HepG2 (cell line): ENCODE measurements around the gene MEI1. TPM values are rescaled to one million over a fixed set of nuclear protein-coding genes. Genes with fewer than 3 reads are reported as not detected.

Experiments used
- ATAC-seq: fragments of 200-7000 bp; cut with Tn5 transposase; 3 replicates; pipeline ENCODE4 v1.9.1; 2020; ENCODE audit warnings: mild to moderate bottlenecking, moderate library complexity
- BruUV-seq: library from RNA; stranded (reverse); fragments of 400-500 nt; replicated peaks from 2 replicates; lab custom pipeline; 2021; lab: Mats Ljungman, UMichigan
- CTCF ChIA-PET: fragments of 300-600 bp; formaldehyde crosslinking; extraction: SDS; loops from one replicate; lab custom pipeline; 2021; ENCODE audit warnings: low total read pairs, inconsistent platforms, low intra/inter-chr PET ratio; lab: Yijun Ruan, JAX
- POLR2A ChIA-PET: fragments of 350-600 bp; sonication (Branson Sonifier 250); formaldehyde crosslinking; loops from one replicate; lab custom pipeline; 2020; ENCODE audit warnings: antibody characterized with exemption, inconsistent platforms; lab: Yijun Ruan, JAX
- DNase-seq: peaks from one replicate; pipeline ENCODE4 v3.0.0-alpha.2; 2015; ENCODE audit warnings: low spot score
- FAIRE-seq: peaks from 3 replicates; lab custom pipeline; 2011; peaks lifted over from hg19 to GRCh38; lab: Jason Lieb, UNC
- H2AFZ ChIP-seq: one replicate; pipeline ENCODE4 v1.6.1; 2011; ENCODE audit warnings: low read length, inconsistent platforms
- H3K27ac ChIP-seq: fragments of 300-600 bp; 3 replicates; pipeline ENCODE4 v1.8.0; 2011; ENCODE audit warnings: mixed run types, mild to moderate bottlenecking, mixed read lengths, low read length, inconsistent platforms; ENCODE audit not compliant: insufficient read depth; ENCODE audit errors: extremely low read length
- H3K27me3 ChIP-seq, 2 experiments: fragments of 200-600 bp in 1 of 2; 2 replicates in 1 of 2; 3 replicates in 1 of 2; pipeline versions ENCODE4 v1.6.0 to v1.8.0; 2011; ENCODE audit warnings: low read length in 2 of 2, mild to moderate bottlenecking in 2 of 2, moderate library complexity in 2 of 2, inconsistent platforms in 1 of 2; ENCODE audit not compliant: insufficient read depth in 2 of 2, control insufficient read depth in 1 of 2
- H3K36me3 ChIP-seq, 2 experiments: fragments of 200-600 bp in 1 of 2; replicated peaks in 1 of 2; 2 replicates in 1 of 2; 3 replicates in 1 of 2; pipeline versions ENCODE4 v1.5.1 to v1.8.0; 2011; ENCODE audit warnings: low read length in 2 of 2, inconsistent platforms in 1 of 2; ENCODE audit not compliant: insufficient read depth in 2 of 2, control insufficient read depth in 1 of 2
- H3K4me1 ChIP-seq: 2 replicates; pipeline ENCODE4 v1.5.1; 2012; ENCODE audit warnings: low read length, inconsistent platforms; ENCODE audit not compliant: insufficient read depth
- H3K4me2 ChIP-seq: 2 replicates; pipeline ENCODE4 v1.6.0; 2011; ENCODE audit warnings: low read depth, low read length, inconsistent platforms
- H3K4me3 ChIP-seq, 3 experiments: fragments of 200-600 bp in 1 of 3; sonication (generic), shearing (Covaris generic) in 1 of 3; replicated peaks in 1 of 3; 2 replicates each; pipeline ENCODE4 v1.5.1; 2011 to 2016; ENCODE audit warnings: low read length in 3 of 3, inconsistent platforms in 2 of 3, low read depth in 2 of 3, mild to moderate bottlenecking in 2 of 3, control low read depth in 1 of 3, mixed read lengths in 1 of 3; ENCODE audit not compliant: insufficient read depth in 1 of 3
- H3K79me2 ChIP-seq: one replicate; pipeline ENCODE4 v1.6.1; 2011; ENCODE audit warnings: low read length, inconsistent platforms; ENCODE audit not compliant: insufficient read depth
- H3K9ac ChIP-seq: 2 replicates; pipeline ENCODE4 v1.6.0; 2011; ENCODE audit warnings: mild to moderate bottlenecking, low read depth, low read length, inconsistent platforms; ENCODE audit not compliant: insufficient read depth
- H3K9me3 ChIP-seq: 2 replicates; pipeline ENCODE4 v1.5.1; 2012; ENCODE audit warnings: mild to moderate bottlenecking, low read length
- H4K20me1 ChIP-seq: 2 replicates; pipeline ENCODE4 v1.6.0; 2011; ENCODE audit warnings: inconsistent platforms, mild to moderate bottlenecking, low read length, moderate library complexity; ENCODE audit not compliant: insufficient read depth
- ARNTL ChIP-seq: sonication (generic); formaldehyde crosslinking; IDR thresholded peaks from 2 replicates; pipeline ENCODE4 v1.4.0; 2020; ENCODE audit warnings: mild to moderate bottlenecking, missing genetic modification reagents
- NFYB ChIP-seq: sonication (generic); formaldehyde crosslinking; IDR thresholded peaks from 2 replicates; pipeline ENCODE4 v1.4.0; 2020; ENCODE audit warnings: missing genetic modification reagents
- NR1H2 ChIP-seq: sonication (generic); formaldehyde crosslinking; IDR thresholded peaks from 2 replicates; pipeline ENCODE4 v1.8.1; 2022; ENCODE audit warnings: low read depth, missing genetic modification reagents, borderline replicate concordance
- SMC3 ChIP-seq: IDR thresholded peaks from 2 replicates; pipeline ENCODE4 v1.6.1; 2011; ENCODE audit warnings: low read length, improper control_type of control experiment
- STAG1 ChIP-seq: sonication (generic); formaldehyde crosslinking; IDR thresholded peaks from 2 replicates; pipeline ENCODE4 v1.4.0; 2020; ENCODE audit warnings: missing genetic modification reagents
- ZFP37 ChIP-seq: sonication (generic); formaldehyde crosslinking; IDR thresholded peaks from 2 replicates; pipeline ENCODE4 v1.4.0; 2020; ENCODE audit warnings: missing genetic modification reagents, borderline replicate concordance
- ZNF431 ChIP-seq: sonication (generic); formaldehyde crosslinking; IDR thresholded peaks from 2 replicates; pipeline ENCODE4 v1.9.0; 2022; ENCODE audit warnings: missing genetic modification reagents, low read depth, mild to moderate bottlenecking, borderline replicate concordance
- ZNF713 ChIP-seq: sonication (generic); formaldehyde crosslinking; IDR thresholded peaks from 2 replicates; pipeline ENCODE4 v1.4.0; 2020; ENCODE audit warnings: mild to moderate bottlenecking, missing genetic modification reagents
- WGBS: methylation state at CpG from one replicate; pipeline ENCODE4 v1.1.6; 2017; ENCODE audit warnings: low lambda C conversion rate; 5-methylcytosine and 5-hydroxymethylcytosine counted together
- in situ Hi-C: cut with HindIII; loops from 2 replicates; pipeline ENCODE4 v1.10.0; 2017; ENCODE audit warnings: low pct_unique_long_range_greater_than_20kb; ENCODE audit not compliant: extremely low pct_ligation_motif_present
- intact Hi-C: fragments of 100-400 bp; cut with micrococcal nuclease; formaldehyde crosslinking; loops from one replicate; pipeline ENCODE4 v1.10.0; 2022; ENCODE audit not compliant: unreplicated experiment
- polyA plus RNA-seq, 8 experiments: library from polyadenylated mRNA; depleted of rRNA in 3 of 8; stranded (reverse) in 7 of 8; unstranded in 1 of 8; fragments of >200 nt; fragmentation: Illumina TruSeq in 4 of 8; extraction: Trizol in 4 of 8; gene quantifications; 2 replicates each; pipeline versions ENCODE4 v1.2.1 to v1.2.3, GENCODE V29; 2011 to 2016; ENCODE audit warnings: low read depth in 4 of 8, missing spikeins in 1 of 8, mixed read lengths in 1 of 8; ENCODE audit not compliant: insufficient read depth in 1 of 8
- total RNA-seq, 5 experiments: library from RNA; depleted of rRNA; stranded (reverse); fragments of >200 nt; fragmentation: Illumina TruSeq; extraction: Trizol; gene quantifications; 2 replicates each; pipeline ENCODE4 v1.2.3, GENCODE V29; 2016; ENCODE audit warnings: low read depth in 1 of 5
- TF ChIP-seq, protein P1 (sequence below): sonication (generic); formaldehyde crosslinking; IDR thresholded peaks from 2 replicates; pipeline ENCODE4 v1.5.0; 2020; ENCODE audit warnings: mild to moderate bottlenecking, missing genetic modification reagents, moderate library complexity
- TF ChIP-seq, protein P2 (sequence below): sonication (generic); formaldehyde crosslinking; IDR thresholded peaks from 2 replicates; pipeline ENCODE4 v1.8.0; 2023; ENCODE audit warnings: mild to moderate bottlenecking, missing genetic modification reagents

The MEI1 gene
- total and polyA plus RNA-seq, 2 of the 13 experiments (the other 11 are each of a cell fraction or from before 2014, with no cell fraction given): 0.75 to 1.9 TPM

DNA sequence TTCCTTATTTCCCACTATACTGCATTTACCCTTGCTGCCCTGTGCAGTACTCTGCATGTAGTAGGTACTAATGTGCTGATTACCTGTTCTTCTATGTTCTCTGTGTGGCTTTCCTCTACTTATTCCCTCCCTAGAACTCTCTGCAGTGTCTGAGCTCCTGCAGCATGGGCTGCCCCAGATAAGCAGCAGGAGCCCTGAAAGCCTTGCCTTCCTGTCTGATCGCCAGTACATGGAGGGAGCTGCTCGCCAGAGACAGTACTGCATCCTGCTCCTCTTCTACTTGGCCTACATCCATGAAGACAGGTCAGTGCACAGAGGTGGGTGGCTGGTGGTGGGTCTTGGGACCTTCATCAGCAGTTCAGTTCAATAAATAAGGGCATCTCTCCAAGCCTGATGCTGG lies 58.9 kb downstream of the MEI1 start (continued):
- TF ChIP-seq NR1H2 (no peak), ARNTL (CRISPR knock-in tag) (no peak), ZNF431 (CRISPR knock-in tag) (no peak), ZNF713 (CRISPR knock-in tag) (no peak)

DNA sequence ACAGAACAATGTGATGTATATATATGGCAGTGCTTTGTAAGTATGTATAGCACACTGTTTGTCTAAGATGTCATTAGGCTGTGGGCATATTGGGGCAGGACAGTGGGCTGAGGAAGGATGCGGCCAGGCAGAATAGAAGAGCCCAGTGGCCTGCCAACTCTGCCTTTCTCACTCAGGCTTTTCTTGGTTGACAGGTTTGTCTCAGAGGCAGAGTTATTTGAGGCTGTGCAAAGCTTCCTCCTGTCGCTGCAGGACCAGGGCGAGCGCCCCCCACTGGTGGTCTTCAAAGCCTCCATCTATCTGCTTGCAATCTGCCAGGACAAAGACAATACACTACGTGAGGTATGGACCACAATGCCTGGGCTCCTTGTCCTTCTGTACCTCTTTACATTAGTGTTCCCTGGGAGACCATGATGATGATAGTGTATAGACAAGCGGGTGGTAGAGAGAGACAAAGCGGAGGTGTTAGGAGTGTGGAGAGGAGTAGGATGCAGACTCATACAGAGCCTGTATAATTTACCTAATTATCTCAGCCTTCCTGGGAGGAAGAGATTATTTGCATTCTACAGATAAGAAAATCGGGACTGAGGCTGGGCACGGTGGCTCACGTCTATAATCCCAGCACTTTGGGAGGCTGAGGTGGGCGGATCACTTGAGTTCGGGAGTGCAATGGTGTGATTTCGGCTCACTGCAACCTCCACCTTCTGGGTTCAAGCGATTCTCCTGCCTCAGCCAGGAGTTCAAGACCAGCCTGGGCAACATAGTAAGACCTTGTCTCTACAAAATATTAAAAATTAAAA lies 63.9 kb downstream of the MEI1 start:
- no TSS peak for BruUV-seq
- FAIRE-seq (no peak), ATAC-seq (peak; percentile 75), DNase-seq (peak; percentile 39)
- Histone ChIP-seq H3K4me3 (no peak overlapping the region), H2AFZ (no peak overlapping the region), H3K79me2 (no peaks in the 10 kb centered on the region), H3K27me3 (peaks cover 0 to 8% of the 10 kb centered on the region in 2 experiments; a peak in 2 of 5 replicates), H3K36me3 (no peaks in the 10 kb centered on the region), H3K27ac (no peak overlapping the region), H3K9me3 (no peaks in the 10 kb centered on the region), H3K9ac (no peak overlapping the region), H3K4me1 (no peaks in the 10 kb centered on the region), H3K4me2 (no peak overlapping the region), H4K20me1 (no peaks in the 10 kb centered on the region)
- in situ Hi-C loops (no loop called here), intact Hi-C loops (no loop called here)
- ChIA-PET POLR2A (no interaction called here), CTCF (no interaction called here)
- 45% methylated on average over 9 of the region's 14 CpGs for WGBS
- TF ChIP-seq STAG1 (CRISPR knock-in tag) (peak; percentile 47), NFYB (CRISPR knock-in tag) (no peak), ZFP37 (no peak), SMC3 (peak; percentile 15; the same call in 1 of the 2 replicates)
- TF ChIP-seq, protein P1, sequence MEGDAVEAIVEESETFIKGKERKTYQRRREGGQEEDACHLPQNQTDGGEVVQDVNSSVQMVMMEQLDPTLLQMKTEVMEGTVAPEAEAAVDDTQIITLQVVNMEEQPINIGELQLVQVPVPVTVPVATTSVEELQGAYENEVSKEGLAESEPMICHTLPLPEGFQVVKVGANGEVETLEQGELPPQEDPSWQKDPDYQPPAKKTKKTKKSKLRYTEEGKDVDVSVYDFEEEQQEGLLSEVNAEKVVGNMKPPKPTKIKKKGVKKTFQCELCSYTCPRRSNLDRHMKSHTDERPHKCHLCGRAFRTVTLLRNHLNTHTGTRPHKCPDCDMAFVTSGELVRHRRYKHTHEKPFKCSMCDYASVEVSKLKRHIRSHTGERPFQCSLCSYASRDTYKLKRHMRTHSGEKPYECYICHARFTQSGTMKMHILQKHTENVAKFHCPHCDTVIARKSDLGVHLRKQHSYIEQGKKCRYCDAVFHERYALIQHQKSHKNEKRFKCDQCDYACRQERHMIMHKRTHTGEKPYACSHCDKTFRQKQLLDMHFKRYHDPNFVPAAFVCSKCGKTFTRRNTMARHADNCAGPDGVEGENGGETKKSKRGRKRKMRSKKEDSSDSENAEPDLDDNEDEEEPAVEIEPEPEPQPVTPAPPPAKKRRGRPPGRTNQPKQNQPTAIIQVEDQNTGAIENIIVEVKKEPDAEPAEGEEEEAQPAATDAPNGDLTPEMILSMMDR (CRISPR knock-in tag): peak; percentile 59
- TF ChIP-seq, protein P2, sequence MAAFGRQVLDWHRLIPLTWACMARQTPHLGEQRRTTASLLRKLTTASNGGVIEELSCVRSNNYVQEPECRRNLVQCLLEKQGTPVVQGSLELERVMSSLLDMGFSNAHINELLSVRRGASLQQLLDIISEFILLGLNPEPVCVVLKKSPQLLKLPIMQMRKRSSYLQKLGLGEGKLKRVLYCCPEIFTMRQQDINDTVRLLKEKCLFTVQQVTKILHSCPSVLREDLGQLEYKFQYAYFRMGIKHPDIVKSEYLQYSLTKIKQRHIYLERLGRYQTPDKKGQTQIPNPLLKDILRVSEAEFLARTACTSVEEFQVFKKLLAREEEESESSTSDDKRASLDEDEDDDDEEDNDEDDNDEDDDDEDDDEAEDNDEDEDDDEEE (CRISPR knock-in tag): no peak
